Neural progenitor cell (in vitro differentiated cells): ENCODE measurements around the gene OR6X1.

Experiments
- EZH2 ChIP-seq: fragments of 200-600 bp; sonication (generic); IDR thresholded peaks from 2 replicates; pipeline ENCODE4 v1.6.1; 2017; ENCODE audit warnings: antibody characterized with exemption, mild to moderate bottlenecking, moderate library complexity
- TF ChIP-seq, protein P1 (sequence below): fragments of 200-600 bp; sonication (generic); IDR thresholded peaks from 2 replicates; pipeline ENCODE4 v1.5.1; 2017; ENCODE audit warnings: antibody characterized with exemption, mild to moderate bottlenecking

- TF ChIP-seq, protein P1, sequence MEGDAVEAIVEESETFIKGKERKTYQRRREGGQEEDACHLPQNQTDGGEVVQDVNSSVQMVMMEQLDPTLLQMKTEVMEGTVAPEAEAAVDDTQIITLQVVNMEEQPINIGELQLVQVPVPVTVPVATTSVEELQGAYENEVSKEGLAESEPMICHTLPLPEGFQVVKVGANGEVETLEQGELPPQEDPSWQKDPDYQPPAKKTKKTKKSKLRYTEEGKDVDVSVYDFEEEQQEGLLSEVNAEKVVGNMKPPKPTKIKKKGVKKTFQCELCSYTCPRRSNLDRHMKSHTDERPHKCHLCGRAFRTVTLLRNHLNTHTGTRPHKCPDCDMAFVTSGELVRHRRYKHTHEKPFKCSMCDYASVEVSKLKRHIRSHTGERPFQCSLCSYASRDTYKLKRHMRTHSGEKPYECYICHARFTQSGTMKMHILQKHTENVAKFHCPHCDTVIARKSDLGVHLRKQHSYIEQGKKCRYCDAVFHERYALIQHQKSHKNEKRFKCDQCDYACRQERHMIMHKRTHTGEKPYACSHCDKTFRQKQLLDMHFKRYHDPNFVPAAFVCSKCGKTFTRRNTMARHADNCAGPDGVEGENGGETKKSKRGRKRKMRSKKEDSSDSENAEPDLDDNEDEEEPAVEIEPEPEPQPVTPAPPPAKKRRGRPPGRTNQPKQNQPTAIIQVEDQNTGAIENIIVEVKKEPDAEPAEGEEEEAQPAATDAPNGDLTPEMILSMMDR: no peak
- no peak for TF ChIP-seq EZH2
Measured at GRCh38 chr11:123760894-123761293, 6.6 kb upstream of the OR6X1 start.
